Globus pallidus (tissue), 1 donor: ENCODE results near the gene REEP3.
"Not testable (repeated sequence)": the region's sequence is repeated elsewhere in the genome, so short reads cannot be mapped to it uniquely, and the experiment has no call there.

Experiments used
- DNase-seq: peaks from one replicate; pipeline ENCODE4 v3.0.0-alpha.2; 2015; ENCODE audit warnings: low spot score

The REEP3 gene

GRCh38 chr10:63520500-63521415 lies at the start of gene REEP3:
Gene REEP3 (plus strand): TSS chr10:63521401. CDS start chr10:63521546, 145 bp downstream.
- peak; percentile 70 for DNase-seq

DNA sequence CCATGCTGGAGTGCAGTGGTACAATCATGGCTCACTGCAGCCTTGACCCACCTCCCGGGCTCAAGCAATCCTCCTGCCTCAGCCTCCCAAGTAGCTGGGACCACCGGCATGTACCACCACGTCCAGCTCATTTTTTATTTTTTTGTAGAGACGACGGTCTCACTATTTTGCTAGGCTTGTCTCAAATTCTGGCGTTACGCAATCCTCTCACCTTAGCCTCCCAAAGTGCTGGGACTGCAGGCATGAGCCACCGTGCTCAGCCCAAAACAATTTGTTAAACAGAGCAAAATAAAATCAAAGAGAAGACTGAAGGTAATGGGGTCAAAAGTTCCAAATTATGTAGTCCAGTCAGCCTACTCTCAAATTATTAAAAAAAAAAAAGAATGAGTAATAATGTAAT lies 46.7 kb upstream of the REEP3 start:
- no peak for DNase-seq

GRCh38 chr10:63477927-63478326 lies 43.3 kb upstream of the REEP3 start:
- DNase-seq = no peak

DNA sequence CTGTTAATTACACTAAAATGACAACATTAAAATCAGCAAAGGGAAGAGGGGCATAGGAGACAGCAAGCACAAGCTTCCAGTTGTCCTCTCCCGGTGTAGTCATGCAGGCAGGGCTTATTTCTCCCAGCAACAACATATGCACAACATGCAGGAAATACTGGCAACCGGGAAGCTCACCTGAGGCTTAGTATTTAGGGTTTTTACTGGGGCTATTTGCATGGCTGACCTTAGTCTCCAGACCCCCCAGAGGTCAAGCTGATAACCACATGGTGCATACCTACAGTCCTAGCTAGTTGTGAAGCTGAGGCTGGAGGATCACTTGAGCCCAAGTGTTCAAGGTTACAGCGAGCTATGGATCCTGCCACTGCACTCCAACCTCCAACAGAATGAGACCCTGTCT lies 42.6 kb upstream of the REEP3 start:
- no peak for DNase-seq

DNA sequence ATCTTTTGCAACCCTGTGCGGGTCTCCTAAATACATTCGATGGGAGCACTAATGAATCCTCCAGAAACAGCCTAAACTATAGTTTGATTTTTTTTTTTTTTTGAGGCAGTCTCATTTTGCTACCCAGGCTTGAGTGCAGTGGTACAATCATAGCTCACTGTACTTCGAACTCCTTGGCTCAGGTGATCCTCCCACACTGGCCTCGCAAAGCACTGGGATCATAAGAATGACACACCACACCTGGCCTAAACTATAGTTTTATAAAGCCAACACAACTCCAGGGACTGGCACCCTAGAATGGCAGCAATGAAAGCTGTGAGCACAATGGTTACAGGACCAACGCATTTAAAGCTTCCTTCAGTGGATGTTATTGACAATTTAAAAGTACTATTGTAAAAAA lies 41.0 kb upstream of the REEP3 start:
- DNase-seq = no peak

GRCh38 chr10:63481815-63482421 lies 39.3 kb upstream of the REEP3 start:
- no peak for DNase-seq

DNA sequence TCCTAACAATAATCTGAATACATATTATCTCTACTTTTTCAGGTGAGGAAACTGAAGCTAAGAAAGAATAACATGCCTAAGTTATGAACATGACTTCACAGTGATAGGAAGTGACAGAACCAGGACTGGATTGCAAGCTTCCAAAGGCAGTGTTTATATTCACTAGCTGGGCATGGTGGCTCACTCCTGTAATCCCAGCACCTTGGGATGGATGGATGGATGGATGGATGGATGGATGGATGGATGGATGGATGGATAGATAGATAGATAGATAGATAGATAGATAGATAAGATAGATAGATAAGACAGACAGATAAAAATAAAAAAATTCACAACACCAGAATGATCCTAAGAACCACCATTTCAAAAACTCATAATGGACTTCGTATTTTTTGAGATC lies 37.2 kb upstream of the REEP3 start:
- no peak for DNase-seq

DNA sequence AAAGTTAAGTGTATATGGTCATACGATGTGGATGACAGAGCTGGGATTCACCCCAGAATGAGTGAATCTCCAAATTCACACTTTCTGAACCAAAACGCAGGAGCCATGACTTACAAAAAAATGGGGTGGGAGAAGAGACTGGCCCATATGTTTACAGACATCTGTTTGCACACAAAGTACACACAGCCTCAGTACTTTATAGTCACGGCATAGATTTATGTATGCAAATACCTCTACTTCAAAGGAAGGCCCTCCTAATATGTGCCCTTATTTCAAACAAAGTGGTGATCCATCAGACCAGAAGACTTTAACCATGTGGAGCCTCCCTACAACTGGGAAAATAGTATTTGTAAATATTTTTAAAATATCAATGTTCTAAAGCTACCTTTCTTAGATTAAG lies 33.2 kb upstream of the REEP3 start:
- no peak for DNase-seq

- no peak for DNase-seq
Measured at GRCh38 chr10:63489838-63490237, 31.4 kb upstream of the REEP3 start.

DNA sequence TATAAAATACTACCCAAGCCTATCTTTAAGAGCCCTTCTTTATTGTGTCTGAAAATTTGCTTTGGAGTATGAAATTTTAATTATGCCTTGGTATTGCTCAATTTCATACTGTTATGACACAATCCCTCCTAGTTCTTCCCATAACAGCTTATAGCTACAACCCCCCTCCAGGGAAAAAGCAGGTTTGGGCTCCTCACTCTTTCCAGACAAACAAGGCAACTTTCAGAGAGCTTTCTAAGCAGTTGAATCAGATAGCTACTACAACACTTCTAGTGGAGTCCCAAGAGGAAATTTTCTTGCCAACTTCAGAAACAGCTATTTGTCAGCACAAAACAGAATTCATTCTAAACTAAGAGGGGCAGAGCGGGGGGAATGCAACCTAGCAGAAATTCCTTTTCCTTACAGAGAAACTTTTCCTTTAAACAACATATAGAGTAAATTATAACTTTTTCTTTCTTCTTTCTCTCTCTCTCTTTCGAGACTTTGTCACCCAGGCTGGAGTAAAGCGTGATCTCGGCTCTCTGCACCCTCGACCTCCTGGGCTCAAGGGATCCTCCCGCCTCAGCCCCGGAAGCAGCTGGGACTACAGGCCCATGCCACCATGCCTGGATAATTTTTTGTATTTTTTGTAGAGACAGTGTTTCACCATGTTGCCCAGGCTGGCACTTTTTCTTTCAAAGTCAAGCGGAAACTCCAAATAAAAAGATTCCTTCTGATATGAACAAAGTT lies 29.4 kb upstream of the REEP3 start:
- no peak for DNase-seq

DNA sequence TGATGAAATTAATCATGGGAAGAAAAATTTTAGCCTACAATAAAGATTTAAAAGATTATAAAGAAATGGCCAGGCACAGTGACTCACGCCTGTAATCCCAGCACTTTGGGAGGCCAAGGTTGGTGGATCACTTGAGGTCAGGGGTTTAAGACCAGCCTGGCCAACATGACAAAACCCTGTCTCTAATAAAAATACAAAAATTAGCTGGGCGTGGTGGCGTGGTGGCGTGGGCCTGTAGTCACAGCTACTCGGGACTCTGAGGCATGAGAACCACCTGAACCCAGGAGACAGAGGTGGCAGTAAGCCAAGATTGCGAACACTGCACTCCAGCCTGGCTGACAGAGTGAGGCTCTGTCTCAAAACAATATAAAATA lies 28.9 kb upstream of the REEP3 start:
- not testable (repeated sequence) for DNase-seq

GRCh38 chr10:63493004-63493403 lies 28.2 kb upstream of the REEP3 start:
- DNase-seq = no peak

GRCh38 chr10:63494951-63495350 lies 26.2 kb upstream of the REEP3 start:
- DNase-seq = no peak

- DNase-seq = no peak
Measured at GRCh38 chr10:63496561-63496960, 24.6 kb upstream of the REEP3 start.

DNA sequence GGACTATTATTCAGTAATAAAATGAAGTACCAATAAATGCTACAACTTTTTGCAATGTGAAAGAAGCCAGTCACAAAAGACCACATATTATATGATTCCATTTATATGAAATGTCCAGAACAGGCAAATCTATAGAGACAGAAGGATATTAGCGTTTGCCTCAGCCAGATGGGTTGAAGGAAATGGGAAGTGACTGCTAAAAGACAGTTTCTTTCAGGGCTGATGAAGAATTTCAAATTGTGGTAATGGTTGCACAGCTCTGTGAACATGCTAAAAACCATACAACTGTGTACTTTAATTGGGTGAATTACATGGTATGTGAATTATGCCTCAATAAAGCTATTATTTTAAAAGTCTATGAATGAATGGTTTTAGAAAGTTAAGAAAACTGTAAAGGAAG lies 23.9 kb upstream of the REEP3 start:
- no peak for DNase-seq

DNA sequence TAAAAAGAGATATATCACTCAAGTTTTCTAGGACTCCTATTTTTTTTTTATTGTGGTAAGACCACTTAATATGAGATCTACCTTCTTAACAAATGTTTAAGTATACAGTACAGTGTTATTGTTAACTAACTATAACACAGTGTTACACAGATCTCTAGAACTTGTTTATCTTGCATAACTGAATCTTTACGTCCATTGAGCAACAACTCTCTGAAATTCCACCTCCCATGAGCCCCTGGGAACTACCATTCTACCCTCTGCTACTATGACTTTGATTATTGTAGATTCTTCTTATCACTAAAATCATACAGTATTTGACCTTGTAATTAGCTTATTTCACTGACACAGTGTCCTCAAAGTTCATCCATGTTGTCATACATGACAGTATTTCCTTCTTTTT lies 22.5 kb upstream of the REEP3 start:
- no peak for DNase-seq

GRCh38 chr10:63500551-63500950 lies 20.6 kb upstream of the REEP3 start:
- DNase-seq = not testable (repeated sequence)

DNA sequence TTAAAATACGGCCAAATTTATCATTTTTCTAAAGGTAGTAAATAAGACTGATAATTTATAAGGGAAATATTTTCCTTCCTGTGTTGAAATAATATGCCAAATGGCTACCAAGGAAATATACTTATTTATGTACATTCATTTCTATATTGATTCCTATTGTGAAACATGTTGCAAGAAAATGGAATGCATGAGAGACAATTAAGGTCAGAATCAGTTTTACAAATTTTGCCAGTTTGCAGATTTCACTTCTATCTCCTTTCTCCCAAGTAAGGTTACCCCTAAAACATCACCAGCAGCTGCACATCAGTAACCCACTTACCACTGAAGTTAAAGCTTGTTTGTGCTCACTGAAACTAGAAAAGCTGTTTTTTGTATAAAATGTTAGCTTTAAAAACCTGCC lies 19.2 kb upstream of the REEP3 start:
- no peak for DNase-seq

DNA sequence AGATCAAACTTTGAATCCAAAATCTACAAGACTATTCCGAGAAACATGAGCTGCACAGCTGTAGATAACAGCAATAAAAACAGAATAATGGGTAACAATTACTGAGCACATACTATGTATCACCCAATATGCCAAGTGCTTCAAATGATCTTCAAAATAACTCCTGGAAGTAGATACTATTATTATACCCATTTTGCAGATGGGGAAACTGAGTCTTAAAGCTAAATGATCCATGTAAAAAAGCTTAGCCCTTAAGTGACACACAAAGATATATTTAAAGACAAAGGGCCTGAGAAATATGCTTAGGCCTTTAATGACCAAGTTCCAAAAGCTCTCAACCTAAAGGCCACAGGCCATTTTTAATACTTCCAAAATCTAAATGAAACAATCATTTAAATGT lies 18.4 kb upstream of the REEP3 start:
- no peak for DNase-seq

GRCh38 chr10:63503395-63503794 lies 17.8 kb upstream of the REEP3 start:
- no peak for DNase-seq

DNA sequence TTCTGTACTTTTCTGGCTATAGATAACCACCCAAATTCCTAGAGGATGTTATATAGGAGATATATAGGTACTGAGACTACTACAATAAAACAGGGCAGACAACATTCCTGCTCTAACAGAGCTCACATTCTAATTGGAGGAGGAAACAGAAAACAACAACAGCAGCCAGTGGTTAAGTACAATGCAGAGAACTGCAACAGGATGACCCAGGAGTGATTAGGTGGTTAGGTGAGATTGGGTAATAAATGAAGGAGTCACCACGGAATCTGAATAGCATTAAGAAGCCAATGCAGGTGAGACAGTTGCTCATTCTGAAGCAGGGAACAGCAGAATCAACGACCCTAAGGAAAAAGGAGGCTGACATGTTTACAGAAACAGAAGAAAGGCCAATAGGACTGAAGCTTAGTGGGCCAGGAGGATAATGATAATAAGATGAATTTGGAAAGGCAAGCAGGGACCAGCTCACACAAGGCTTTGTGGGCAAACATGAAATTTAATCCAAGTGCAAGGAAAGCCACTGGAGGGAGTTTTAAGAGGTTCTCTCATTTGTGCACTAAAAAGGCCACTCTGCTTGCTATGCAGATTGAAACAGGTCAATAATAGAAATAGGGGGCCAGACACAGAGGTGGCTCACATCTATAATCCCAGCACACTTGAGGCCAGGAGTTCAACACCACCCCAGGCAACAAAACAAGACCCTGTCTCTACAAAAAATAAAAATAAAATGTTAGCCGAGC lies 16.9 kb upstream of the REEP3 start:
- DNase-seq = no peak

GRCh38 chr10:63505562-63505961 lies 15.6 kb upstream of the REEP3 start:
- no peak for DNase-seq
